ENCODE measurements around the gene PACRG. TPM values are rescaled to one million over a fixed set of nuclear protein-coding genes. Genes with fewer than 3 reads are reported as not detected.

PACRG gene
- total and polyA plus RNA-seq, 3 donors from 2014 or later: 54.0 to 84.6 (median 81.7) TPM

DNA sequence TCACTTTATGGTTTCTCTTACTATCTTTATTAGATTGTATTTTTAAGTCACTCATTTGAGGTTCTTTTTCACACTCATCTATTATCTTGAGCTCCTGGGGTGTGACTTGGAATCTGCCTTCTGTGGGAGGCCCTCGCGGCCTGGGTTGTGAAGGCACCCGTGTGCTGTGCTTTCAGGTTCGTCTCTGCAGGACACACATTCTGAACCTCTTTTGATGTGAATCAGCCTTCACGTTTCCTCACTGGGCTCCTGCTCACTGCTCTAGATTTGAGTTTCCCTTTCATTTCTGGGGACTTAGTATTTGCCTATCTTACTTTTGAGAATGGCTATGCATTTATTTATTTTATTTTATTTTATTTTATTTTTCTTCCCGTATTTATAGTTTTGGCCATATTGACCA is 97.8 kb downstream of the PACRG start:
- intact Hi-C loops (cut with DNase I; ENCODE audit: low total_unique reads): no loop called here
- Histone ChIP-seq H3K4me1 (no peaks in the 10 kb centered on the region), H3K9me3 (no peaks in the 10 kb centered on the region), H3K4me3 (no peak overlapping the region), H3K27ac (no peak overlapping the region), H3K36me3 (ENCODE audit: low read depth, missing control alignments) (no peaks in the 10 kb centered on the region), H3K27me3 (no peaks in the 10 kb centered on the region)
- DNase-seq: no peak
- TF ChIP-seq, protein P1, sequence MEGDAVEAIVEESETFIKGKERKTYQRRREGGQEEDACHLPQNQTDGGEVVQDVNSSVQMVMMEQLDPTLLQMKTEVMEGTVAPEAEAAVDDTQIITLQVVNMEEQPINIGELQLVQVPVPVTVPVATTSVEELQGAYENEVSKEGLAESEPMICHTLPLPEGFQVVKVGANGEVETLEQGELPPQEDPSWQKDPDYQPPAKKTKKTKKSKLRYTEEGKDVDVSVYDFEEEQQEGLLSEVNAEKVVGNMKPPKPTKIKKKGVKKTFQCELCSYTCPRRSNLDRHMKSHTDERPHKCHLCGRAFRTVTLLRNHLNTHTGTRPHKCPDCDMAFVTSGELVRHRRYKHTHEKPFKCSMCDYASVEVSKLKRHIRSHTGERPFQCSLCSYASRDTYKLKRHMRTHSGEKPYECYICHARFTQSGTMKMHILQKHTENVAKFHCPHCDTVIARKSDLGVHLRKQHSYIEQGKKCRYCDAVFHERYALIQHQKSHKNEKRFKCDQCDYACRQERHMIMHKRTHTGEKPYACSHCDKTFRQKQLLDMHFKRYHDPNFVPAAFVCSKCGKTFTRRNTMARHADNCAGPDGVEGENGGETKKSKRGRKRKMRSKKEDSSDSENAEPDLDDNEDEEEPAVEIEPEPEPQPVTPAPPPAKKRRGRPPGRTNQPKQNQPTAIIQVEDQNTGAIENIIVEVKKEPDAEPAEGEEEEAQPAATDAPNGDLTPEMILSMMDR (IDR thresholded peaks at IDR 0.05): no peak
- TF ChIP-seq POLR2A (IDR thresholded peaks at IDR 0.05): no peak
- 78 to 79% methylated on average over 6 of the region's 6 CpGs for WGBS, 2 donors

DNA sequence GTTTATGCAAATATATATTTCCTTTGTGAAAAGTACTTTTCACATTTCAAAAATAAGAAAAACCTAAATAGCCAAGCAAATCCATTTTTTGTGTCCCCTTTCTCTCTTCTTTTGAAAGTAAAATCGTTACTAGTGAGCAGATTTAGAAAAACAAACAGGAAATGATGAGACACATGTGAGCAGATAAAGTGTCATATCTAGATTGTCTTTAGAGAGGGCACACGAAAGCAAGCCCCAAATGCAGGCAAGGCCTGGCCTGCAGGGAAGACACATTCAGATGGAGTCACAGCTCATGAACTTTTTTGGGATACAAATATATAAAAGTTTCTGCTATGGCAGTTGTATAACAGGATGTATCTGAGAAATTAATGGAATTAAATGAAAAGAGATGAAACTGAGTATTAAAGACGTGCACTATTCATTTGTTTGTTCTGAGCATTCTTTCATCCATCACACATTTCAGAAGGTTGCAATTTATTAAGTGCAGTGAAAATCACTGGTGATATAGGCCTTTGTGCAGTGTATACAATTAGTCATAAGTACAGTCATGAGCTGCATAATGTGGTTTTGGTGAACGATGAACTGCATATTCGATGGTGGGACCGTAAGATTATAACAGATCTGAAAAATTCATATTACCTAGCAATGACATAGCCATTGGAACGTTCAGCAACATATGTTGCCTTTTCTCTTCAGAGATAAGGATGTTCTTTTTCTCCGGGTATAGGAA is 101.4 kb downstream of the PACRG start:
- H3K9me3 ChIP-seq: no peaks in the 10 kb centered on the region
- no peak overlapping the region for H3K4me3 ChIP-seq
- no peaks in the 10 kb centered on the region for H3K4me1 ChIP-seq
- no peak for DNase-seq
- TF ChIP-seq POLR2A (IDR thresholded peaks at IDR 0.05): no peak
- TF ChIP-seq, protein P1 (IDR thresholded peaks at IDR 0.05): no peak
- no peaks in the 10 kb centered on the region for H3K27me3 ChIP-seq
- no peaks in the 10 kb centered on the region for H3K36me3 ChIP-seq (ENCODE audit: low read depth, missing control alignments)
- intact Hi-C loops (cut with DNase I; ENCODE audit: low total_unique reads): no loop called here
- no peak overlapping the region for H3K27ac ChIP-seq
- 78 to 84% methylated on average over 8 of the region's 8 CpGs for WGBS, 2 donors

DNA sequence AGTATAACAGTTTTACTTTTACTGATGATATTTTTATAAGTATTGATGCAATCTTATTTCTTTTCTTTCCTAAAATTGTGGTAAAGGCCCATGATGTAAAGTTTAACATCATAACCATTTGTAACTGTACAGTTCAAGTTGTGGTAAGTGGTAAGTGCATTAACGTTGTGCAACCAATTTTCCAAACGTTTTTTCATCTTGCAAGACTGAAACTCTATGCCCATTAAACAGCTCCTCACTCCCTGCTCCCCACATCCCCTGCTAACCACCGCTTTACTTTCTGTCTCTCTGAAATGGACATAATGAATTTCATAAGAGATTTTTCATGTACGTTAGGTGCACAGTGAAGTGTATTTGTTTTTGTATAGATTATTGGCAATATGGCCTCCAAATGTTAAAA is 106.0 kb downstream of the PACRG start:
- intact Hi-C loops (cut with DNase I; ENCODE audit: low total_unique reads): no loop called here
- TF ChIP-seq, protein P1 (IDR thresholded peaks at IDR 0.05): no peak
- no peak for TF ChIP-seq POLR2A (IDR thresholded peaks at IDR 0.05)
- Histone ChIP-seq H3K27ac (no peak overlapping the region), H3K4me1 (no peaks in the 10 kb centered on the region), H3K9me3 (no peaks in the 10 kb centered on the region), H3K4me3 (no peak overlapping the region), H3K27me3 (no peaks in the 10 kb centered on the region), H3K36me3 (ENCODE audit: low read depth, missing control alignments) (no peaks in the 10 kb centered on the region)
- no peak for DNase-seq
- 82 to 89% methylated on average over 4 of the region's 4 CpGs for WGBS, 2 donors

DNA sequence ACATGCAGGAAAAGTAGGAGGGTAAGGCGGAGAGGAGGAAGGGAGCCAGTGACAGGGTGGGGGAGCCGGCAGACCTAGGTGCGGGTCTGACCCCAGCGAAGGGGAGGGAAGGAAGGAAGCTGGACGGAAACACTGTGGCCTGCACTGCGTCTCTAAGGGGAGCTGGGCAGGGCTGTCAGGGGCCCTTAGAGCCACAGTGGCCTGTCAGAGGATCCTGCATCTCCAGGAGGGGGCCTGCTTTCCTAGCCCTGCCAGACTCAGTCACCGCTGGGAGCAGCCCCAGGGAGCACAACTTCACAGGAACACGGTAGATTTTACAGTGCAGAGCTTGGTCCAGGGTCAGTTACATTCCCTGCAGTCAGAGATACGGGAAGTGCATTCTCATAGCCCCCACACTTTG is 118.2 kb downstream of the PACRG start:
- no peaks in the 10 kb centered on the region for H3K9me3 ChIP-seq
- no peak overlapping the region for H3K27ac ChIP-seq
- intact Hi-C loops (cut with DNase I; ENCODE audit: low total_unique reads): no loop called here
- no peaks in the 10 kb centered on the region for H3K4me1 ChIP-seq
- no peak for DNase-seq
- TF ChIP-seq, protein P1 (IDR thresholded peaks at IDR 0.05): no peak
- TF ChIP-seq POLR2A (IDR thresholded peaks at IDR 0.05): no peak
- no peak overlapping the region for H3K4me3 ChIP-seq
- WGBS, 2 donors: 84 to 90% methylated on average over 9 of the region's 9 CpGs
- no peaks in the 10 kb centered on the region for H3K27me3 ChIP-seq
- no peaks in the 10 kb centered on the region for H3K36me3 ChIP-seq (ENCODE audit: low read depth, missing control alignments)

DNA sequence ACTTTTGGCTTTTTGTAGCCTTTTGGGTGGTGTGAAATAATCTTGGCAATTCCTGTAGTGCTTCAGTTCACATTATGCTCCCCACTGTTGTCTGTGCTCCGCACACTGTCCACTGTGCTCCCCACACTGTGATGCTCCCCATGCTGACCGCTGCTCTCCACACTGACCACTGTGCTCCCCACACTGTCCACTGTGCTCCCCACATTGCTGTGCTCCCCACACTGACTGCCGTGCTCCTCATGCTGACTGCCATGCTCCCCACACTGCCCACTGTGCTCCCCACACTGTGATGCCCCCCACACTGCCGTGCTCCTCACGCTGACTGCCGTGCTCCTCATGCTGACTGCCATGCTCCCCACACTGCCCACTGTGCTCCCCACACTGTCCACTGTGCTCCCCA is 118.9 kb downstream of the PACRG start:
- Histone ChIP-seq H3K9me3 (no peaks in the 10 kb centered on the region), H3K27ac (no peak overlapping the region), H3K4me1 (no peaks in the 10 kb centered on the region), H3K27me3 (no peaks in the 10 kb centered on the region), H3K36me3 (ENCODE audit: low read depth, missing control alignments) (no peaks in the 10 kb centered on the region), H3K4me3 (no peak overlapping the region)
- WGBS, 2 donors: 93 to 97% methylated on average over 6 of the region's 6 CpGs
- TF ChIP-seq POLR2A (IDR thresholded peaks at IDR 0.05): no peak
- TF ChIP-seq, protein P1 (IDR thresholded peaks at IDR 0.05): no peak
- DNase-seq: no peak
- intact Hi-C loops (cut with DNase I; ENCODE audit: low total_unique reads): no loop called here

Data from testis (tissue), 3 donors.